ENCODE results near the gene CEP120.

CEP120 gene

GRCh38 chr5:123358304-123358703 lies 64.9 kb downstream of the CEP120 start:
- H3K79me2 ChIP-seq (ENCODE audit: low read length) = no peaks in the 10 kb centered on the region
- no peak overlapping the region for H2AFZ ChIP-seq (ENCODE audit: low read length)
- no peaks in the 10 kb centered on the region for H3K27me3 ChIP-seq (replicated peaks; ENCODE audit: insufficient read depth, low read length)
- H3F3A ChIP-seq (ENCODE audit: insufficient read depth, low read length) = no peaks in the 10 kb centered on the region
- no peak overlapping the region for H3K4me3 ChIP-seq (ENCODE audit: low read length)
- H4K20me1 ChIP-seq (ENCODE audit: insufficient read depth, low read length) = no peaks in the 10 kb centered on the region
- H3K4me1 ChIP-seq (ENCODE audit: low read length) = no peaks in the 10 kb centered on the region
- no peak overlapping the region for H3K27ac ChIP-seq (ENCODE audit: low read length)
- no peak overlapping the region for H3K4me2 ChIP-seq (ENCODE audit: low read depth, low read length)
- H3K9ac ChIP-seq (ENCODE audit: low read length) = no peak overlapping the region
- DNase-seq = no peak
- H3K9me3 ChIP-seq (replicated peaks; ENCODE audit: insufficient read depth, low read length) = no peaks in the 10 kb centered on the region
- no peaks in the 10 kb centered on the region for H3K9me2 ChIP-seq (replicated peaks; ENCODE audit: insufficient read depth, low read length)
- TF ChIP-seq, protein P1, sequence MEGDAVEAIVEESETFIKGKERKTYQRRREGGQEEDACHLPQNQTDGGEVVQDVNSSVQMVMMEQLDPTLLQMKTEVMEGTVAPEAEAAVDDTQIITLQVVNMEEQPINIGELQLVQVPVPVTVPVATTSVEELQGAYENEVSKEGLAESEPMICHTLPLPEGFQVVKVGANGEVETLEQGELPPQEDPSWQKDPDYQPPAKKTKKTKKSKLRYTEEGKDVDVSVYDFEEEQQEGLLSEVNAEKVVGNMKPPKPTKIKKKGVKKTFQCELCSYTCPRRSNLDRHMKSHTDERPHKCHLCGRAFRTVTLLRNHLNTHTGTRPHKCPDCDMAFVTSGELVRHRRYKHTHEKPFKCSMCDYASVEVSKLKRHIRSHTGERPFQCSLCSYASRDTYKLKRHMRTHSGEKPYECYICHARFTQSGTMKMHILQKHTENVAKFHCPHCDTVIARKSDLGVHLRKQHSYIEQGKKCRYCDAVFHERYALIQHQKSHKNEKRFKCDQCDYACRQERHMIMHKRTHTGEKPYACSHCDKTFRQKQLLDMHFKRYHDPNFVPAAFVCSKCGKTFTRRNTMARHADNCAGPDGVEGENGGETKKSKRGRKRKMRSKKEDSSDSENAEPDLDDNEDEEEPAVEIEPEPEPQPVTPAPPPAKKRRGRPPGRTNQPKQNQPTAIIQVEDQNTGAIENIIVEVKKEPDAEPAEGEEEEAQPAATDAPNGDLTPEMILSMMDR (IDR thresholded peaks at IDR 0.05; ENCODE audit: low read length) = no peak
- TF ChIP-seq EZH2 (optimal IDR thresholded peaks at IDR 0.05; ENCODE audit: low read depth, low read length) (no peak), EZH2phosphoT487 (IDR thresholded peaks at IDR 0.05; ENCODE audit: low read length) (no peak)
- H3K36me3 ChIP-seq (replicated peaks; ENCODE audit: insufficient read depth, low read length) = 0 out of 2 replicates have a peak, but pooled peaks cover 2% of the 10 kb centered on the region

DNA sequence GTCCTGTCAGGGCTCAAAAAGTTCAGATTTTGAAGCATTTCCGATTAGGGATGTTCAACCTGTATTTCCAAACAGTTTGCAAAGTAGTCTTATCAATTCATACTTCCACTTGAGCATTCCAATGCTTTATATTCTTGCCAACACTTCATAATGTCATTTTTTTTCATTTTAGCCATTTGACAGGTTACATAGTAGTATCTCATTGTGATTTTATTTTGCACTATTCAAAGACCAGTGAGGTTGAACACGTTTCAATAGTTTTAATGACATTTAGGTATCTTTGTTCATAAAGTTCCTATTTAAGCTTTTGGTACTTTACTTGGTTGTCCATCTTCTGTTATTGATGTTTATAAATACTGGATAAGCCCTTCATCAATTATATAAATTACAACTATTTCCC lies 71.4 kb downstream of the CEP120 start:
- no peaks in the 10 kb centered on the region for H3F3A ChIP-seq (ENCODE audit: insufficient read depth, low read length)
- H3K4me2 ChIP-seq (ENCODE audit: low read depth, low read length) = no peak overlapping the region
- no peaks in the 10 kb centered on the region for H3K27me3 ChIP-seq (replicated peaks; ENCODE audit: insufficient read depth, low read length)
- H3K36me3 ChIP-seq (replicated peaks; ENCODE audit: insufficient read depth, low read length) = no peaks in the 10 kb centered on the region
- no peaks in the 10 kb centered on the region for H3K4me1 ChIP-seq (ENCODE audit: low read length)
- H3K9me2 ChIP-seq (replicated peaks; ENCODE audit: insufficient read depth, low read length) = no peaks in the 10 kb centered on the region
- no peaks in the 10 kb centered on the region for H3K9me3 ChIP-seq (replicated peaks; ENCODE audit: insufficient read depth, low read length)
- H2AFZ ChIP-seq (ENCODE audit: low read length) = no peak overlapping the region
- no peak for DNase-seq
- TF ChIP-seq, protein P1 (IDR thresholded peaks at IDR 0.05; ENCODE audit: low read length) = no peak
- TF ChIP-seq EZH2 (optimal IDR thresholded peaks at IDR 0.05; ENCODE audit: low read depth, low read length) (no peak), EZH2phosphoT487 (IDR thresholded peaks at IDR 0.05; ENCODE audit: low read length) (no peak)
- no peaks in the 10 kb centered on the region for H4K20me1 ChIP-seq (ENCODE audit: insufficient read depth, low read length)
- no peak overlapping the region for H3K9ac ChIP-seq (ENCODE audit: low read length)
- no peak overlapping the region for H3K4me3 ChIP-seq (ENCODE audit: low read length)
- H3K27ac ChIP-seq (ENCODE audit: low read length) = no peak overlapping the region
- no peaks in the 10 kb centered on the region for H3K79me2 ChIP-seq (ENCODE audit: low read length)

GRCh38 chr5:123351240-123351639 lies 72.0 kb downstream of the CEP120 start:
- no peaks in the 10 kb centered on the region for H3K9me2 ChIP-seq (replicated peaks; ENCODE audit: insufficient read depth, low read length)
- H3K4me3 ChIP-seq (ENCODE audit: low read length) = no peak overlapping the region
- no peaks in the 10 kb centered on the region for H3K4me1 ChIP-seq (ENCODE audit: low read length)
- no peaks in the 10 kb centered on the region for H3F3A ChIP-seq (ENCODE audit: insufficient read depth, low read length)
- no peaks in the 10 kb centered on the region for H3K36me3 ChIP-seq (replicated peaks; ENCODE audit: insufficient read depth, low read length)
- H3K27ac ChIP-seq (ENCODE audit: low read length) = no peak overlapping the region
- TF ChIP-seq EZH2phosphoT487 (IDR thresholded peaks at IDR 0.05; ENCODE audit: low read length) = no peak
- no peak for TF ChIP-seq EZH2 (optimal IDR thresholded peaks at IDR 0.05; ENCODE audit: low read depth, low read length)
- TF ChIP-seq, protein P1 (IDR thresholded peaks at IDR 0.05; ENCODE audit: low read length) = no peak
- H3K27me3 ChIP-seq (replicated peaks; ENCODE audit: insufficient read depth, low read length) = no peaks in the 10 kb centered on the region
- no peaks in the 10 kb centered on the region for H4K20me1 ChIP-seq (ENCODE audit: insufficient read depth, low read length)
- no peaks in the 10 kb centered on the region for H3K79me2 ChIP-seq (ENCODE audit: low read length)
- DNase-seq = no peak
- no peak overlapping the region for H3K4me2 ChIP-seq (ENCODE audit: low read depth, low read length)
- no peak overlapping the region for H2AFZ ChIP-seq (ENCODE audit: low read length)
- H3K9me3 ChIP-seq (replicated peaks; ENCODE audit: insufficient read depth, low read length) = no peaks in the 10 kb centered on the region
- H3K9ac ChIP-seq (ENCODE audit: low read length) = no peak overlapping the region

Data from MM.1S (cell line).